Loucy (cell line): ENCODE results near the gene PREX1.

Experiments
- CTCF ChIP-seq: fragments of 200-600 bp; sonication (generic); conservative IDR thresholded peaks from 2 replicates; pipeline ENCODE4 v1.5.1; 2014; ENCODE audit warnings: mild to moderate bottlenecking, antibody characterized with exemption, low read length
- EZH2phosphoT487 ChIP-seq: fragments of 200-600 bp; IDR thresholded peaks from 2 replicates; pipeline ENCODE4 v1.6.1; 2018; ENCODE audit warnings: antibody characterized with exemption, mild to moderate bottlenecking, moderate library complexity, borderline replicate concordance

DNA sequence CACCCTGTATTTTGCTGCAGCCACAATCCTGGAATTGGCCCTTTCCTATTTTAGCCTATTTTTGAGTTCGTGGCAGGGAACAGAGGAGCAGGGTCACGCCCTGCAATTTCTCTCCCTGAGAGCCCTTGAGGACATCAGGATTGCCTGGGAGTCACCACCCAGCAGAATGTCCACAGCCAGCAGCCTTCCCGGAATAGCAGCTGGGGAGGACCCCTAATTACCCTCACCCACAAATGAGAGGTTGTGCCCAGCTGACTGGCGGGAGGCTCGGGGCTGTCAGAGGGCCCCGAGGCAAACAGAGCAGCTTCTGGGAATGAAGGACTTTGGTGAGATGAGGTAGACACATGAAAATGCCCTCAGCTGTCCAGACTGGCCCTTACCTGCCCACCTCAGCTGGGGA lies 165.1 kb downstream of the PREX1 start:
- TF ChIP-seq CTCF (no peak), EZH2phosphoT487 (no peak)
